NCI-H2029 (cell line): ENCODE measurements around the gene TMCC2.

Experiments
- DNase-seq: peaks from one replicate; lab custom pipeline; 2025; lab: John Stamatoyannopoulos, UW

Gene TMCC2

GRCh38 chr1:205240569-205240968 is 12.8 kb downstream of the TMCC2 start:
- DNase-seq: no peak

GRCh38 chr1:205241366-205242030 is 13.8 kb downstream of the TMCC2 start:
- no peak for DNase-seq

- DNase-seq: peak; percentile 18
These were observed 15.8 kb downstream of the TMCC2 start for GRCh38 chr1:205243350-205244191.

- DNase-seq: no peak
These were observed 16.6 kb downstream of the TMCC2 start for GRCh38 chr1:205244384-205244783.

- no peak for DNase-seq
These were observed 17.4 kb downstream of the TMCC2 start for GRCh38 chr1:205245096-205245495.

- DNase-seq: no peak
These were observed 18.8 kb downstream of the TMCC2 start for GRCh38 chr1:205246351-205247119.

GRCh38 chr1:205247130-205247921 is 19.6 kb downstream of the TMCC2 start:
- no peak for DNase-seq

- peak; percentile 33 for DNase-seq
These were observed 21.3 kb downstream of the TMCC2 start for GRCh38 chr1:205248793-205249601.

GRCh38 chr1:205249651-205250050 is 21.9 kb downstream of the TMCC2 start:
- DNase-seq: no peak

- DNase-seq: no peak
These were observed 23.0 kb downstream of the TMCC2 start for GRCh38 chr1:205250699-205251098.

- DNase-seq: no peak
These were observed 23.8 kb downstream of the TMCC2 start for GRCh38 chr1:205251576-205251975.

GRCh38 chr1:205255941-205256780 is 28.4 kb downstream of the TMCC2 start:
- peak; percentile 61 for DNase-seq

- no peak for DNase-seq
These were observed 29.3 kb downstream of the TMCC2 start for GRCh38 chr1:205256951-205257625.

GRCh38 chr1:205257735-205258134 is 30.0 kb downstream of the TMCC2 start:
- no peak for DNase-seq

GRCh38 chr1:205258261-205258691 is 30.5 kb downstream of the TMCC2 start:
- no peak for DNase-seq

GRCh38 chr1:205258719-205259118 is 31.0 kb downstream of the TMCC2 start:
- DNase-seq: no peak

GRCh38 chr1:205259324-205259832 is 31.6 kb downstream of the TMCC2 start:
- no peak for DNase-seq

GRCh38 chr1:205259998-205260397 is 32.3 kb downstream of the TMCC2 start:
- no peak for DNase-seq
